ENCODE results near the gene GNE.
"Not testable (repeated sequence)": the region's sequence is repeated elsewhere in the genome, so short reads cannot be mapped to it uniquely, and the experiment has no call there.

GNE gene

DNA sequence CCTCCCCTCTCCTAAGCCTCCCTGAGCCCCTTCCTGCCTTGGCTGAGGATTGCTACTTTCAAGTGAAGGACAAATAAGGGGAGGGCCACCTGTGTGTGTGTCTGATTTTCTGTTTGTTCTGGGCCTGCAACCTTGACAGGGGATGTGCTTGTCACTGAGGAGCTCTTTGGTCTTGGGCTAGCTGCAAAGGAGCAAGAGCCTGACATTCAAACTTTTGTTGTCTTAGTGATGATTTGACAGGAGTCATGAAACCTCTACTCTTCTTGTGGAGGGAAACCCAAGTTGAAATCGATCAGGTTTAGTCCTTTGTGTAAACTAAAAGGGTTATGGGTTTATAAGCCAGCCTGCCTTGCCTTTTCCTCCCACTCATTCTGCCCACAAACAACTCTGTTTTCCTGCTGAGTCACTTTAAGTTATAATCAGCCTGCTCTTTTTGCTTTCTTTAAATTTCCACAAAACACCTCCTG lies 50.7 kb downstream of the GNE start:
- DNase-seq: no peak

DNA sequence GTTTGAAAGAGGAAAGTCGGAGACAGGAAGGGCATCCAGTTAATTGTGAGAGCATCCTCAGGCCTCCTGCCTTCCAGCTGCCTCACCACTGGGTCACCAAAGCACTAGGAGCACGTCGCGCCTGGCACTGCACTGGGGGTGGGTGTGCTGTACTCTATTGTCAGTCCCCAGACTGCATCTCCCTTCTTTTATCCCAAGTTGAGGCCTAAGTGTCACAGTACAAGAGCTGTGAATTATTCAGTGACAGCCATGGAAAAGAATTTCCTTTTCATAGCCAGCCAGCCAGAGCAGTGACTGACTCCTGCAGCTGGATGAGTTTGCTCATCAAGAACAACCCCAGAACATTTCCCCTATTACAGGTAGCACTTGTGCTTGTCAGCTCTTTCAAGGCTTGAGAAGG lies 51.2 kb downstream of the GNE start:
- no peak for DNase-seq

DNA sequence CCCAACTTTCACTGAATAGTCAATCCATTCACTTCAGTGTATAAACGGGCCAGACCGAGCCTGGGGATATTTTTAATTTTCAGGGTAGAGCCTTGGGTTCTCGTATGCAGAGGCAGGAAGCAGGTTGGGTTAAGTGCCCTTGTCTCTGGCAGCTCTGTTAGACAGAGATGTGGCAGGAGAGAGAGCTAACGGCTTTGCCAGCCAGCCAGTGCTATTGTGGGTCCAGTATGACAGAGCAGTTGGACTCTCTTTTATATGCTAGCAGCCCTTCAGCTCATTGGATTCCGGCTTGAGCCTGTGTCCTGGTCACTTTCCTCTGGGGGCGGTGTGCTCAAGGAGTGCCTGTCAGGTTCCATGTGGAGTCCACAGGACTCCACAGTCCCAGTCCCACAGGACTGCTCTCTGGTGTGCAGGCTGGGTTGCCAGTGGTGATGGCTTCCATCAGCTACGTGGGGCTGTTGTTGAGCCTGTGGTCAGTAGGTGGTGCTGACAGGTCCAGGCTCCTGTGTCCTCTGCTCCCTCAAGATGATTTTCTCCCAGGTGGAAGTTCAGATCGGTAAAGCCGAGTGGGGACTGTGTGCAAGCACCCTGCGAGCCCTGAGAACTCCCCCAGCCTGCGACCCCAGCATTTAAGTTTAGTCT lies 53.2 kb downstream of the GNE start:
- no peak for DNase-seq

DNA sequence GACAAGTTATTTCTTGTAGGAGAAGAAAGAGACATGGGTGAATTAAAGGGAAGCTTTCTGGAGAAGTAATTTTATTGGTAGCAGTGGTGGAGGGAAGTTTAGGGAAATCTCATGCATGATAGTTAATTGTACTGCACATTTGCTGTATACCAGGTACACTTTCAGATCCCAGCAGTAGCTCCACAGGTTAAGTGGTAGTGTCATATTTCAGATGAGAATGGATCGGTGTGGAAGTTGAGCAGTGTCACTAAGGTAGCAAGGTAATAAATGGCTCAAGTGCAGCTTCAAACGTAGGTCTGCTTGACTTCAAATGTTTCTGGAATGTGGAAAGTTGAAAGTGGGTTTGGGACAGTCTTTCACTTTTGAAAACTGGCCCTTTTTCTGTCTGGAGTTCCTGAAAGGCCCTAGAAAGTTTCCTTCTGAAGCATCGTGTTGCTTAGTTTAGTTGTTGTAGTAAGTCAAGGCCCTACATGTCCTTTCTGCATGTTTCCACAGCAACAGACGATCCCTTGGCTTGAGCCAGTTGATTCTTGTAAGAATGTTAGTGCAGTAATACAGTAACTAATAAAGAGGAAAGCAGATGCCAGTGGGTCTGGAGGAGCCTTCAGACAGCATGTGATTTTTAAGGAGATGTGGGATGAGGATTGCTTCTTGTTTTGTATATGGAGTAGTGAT lies 63.8 kb downstream of the GNE start:
- DNase-seq: no peak

DNA sequence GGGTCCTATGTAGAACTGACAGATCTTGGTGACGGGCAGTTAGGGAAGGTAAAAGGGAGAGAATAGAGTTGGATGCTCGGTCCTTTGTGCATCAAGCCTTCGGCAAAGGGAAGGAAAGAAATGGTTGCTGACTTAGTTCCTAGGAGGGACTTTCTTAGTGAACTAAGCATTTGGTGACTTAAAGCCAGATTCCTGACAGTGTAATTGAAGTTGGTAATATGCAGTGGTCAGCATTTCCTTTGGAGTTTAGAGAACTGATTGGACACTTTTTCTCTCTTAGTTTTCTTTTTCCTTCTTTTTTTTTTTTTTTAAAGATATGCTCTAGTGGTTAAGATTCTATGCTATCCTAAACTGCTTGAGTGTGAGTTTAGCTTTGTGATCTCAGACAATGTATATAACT lies 65.2 kb downstream of the GNE start:
- no peak for DNase-seq

DNA sequence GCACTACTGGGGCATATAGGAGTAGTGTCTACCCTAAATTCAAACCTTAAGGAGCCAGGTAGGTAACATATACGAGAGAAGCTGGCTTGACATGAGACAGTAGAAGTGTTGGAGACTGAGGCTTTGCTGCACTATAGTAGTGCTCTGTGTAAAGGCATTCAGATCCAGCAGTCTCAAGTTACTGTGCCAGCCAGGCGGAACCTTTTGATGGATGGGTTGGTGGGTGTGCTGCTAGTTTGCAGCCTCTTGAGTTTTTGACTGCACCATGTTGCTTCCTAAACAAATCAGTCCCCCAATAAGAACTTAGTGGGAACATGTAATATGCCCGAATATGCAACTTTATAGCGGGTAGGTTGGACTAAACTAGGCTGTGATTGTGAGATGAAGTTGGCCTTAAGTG lies 66.1 kb downstream of the GNE start:
- no peak for DNase-seq

DNA sequence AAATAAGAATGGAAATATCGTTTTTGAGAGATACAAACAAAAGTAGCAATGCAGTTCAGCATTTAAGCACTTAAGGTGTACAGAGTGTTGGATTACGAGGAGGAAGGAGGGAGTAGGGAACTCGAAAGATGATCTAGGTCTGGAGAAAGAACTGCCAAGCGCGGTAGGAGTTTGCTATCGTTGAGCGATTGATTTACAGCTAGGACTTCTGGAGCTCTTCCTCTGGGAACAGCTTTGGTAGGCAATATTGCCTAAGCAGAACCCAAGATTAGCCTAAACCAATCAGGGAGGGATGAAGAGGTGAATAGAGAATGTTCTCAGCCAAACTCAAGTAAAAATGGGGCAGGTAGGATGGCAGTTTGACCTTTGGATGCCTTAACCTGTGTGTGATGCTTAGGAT lies 66.6 kb downstream of the GNE start:
- DNase-seq: no peak

DNA sequence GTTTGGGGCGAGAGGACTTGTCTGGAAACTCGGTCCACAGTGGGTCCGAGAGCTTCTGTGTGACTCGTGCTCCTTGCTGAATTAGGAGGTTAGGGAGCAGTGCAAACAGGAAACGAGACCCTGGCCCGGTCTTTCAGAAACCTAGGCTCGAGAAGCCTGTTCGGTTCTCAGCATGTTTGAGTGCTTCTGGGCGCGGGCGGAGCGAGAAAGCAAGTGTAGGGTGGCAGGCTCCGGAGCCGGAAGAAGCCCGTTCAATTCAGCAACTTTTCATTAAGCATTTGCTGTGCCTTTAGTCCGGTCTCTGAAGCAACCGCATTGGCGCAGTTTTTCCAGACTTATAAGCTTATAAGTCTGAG lies 67.0 kb downstream of the GNE start:
- DNase-seq: peak in 2 of 4 experiments; percentile 28 to 38

DNA sequence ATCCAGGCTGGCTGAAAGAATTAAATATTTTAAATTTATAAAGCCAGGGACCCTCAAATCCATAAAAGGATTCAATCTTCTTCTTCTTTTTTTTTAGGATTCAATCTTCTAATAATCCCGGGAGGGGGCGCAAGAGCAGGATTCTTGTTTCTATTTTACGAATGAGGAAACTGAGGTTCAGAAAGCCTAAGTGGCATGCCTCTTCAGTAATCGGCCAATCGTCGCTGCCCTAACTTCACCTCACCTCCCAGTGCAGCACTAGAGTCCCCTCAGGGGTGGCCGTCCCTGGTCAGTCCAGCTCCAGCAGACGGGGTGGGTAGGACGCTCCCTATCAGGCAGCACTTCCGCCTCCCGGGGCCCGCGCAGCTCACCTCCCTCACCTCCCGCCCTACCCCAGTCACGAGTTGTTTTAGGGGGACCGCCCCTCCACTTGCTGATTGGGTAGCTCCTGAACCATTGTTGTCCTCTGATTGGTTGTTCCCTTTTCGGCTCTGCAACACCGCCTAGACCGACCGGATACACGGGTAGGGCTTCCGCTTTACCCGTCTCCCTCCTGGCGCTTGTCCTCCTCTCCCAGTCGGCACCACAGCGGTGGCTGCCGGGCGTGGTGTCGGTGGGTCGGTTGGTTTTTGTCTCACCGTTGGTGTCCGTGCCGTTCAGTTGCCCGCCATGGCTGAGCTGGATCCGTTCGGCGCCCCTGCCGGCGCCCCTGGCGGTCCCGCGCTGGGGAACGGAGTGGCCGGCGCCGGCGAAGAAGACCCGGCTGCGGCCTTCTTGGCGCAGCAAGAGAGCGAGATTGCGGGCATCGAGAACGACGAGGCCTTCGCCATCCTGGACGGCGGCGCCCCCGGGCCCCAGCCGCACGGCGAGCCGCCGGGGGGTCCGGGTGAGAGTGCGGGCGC lies 67.6 kb downstream of the GNE start, which contains the start of gene CLTA:
Gene CLTA (plus strand): TSS at position 534 of the 902 bp plus-strand sequence. CDS start 136 bp downstream, at position 670.
- peak; percentile 83 to 91 (median 86) for DNase-seq

DNA sequence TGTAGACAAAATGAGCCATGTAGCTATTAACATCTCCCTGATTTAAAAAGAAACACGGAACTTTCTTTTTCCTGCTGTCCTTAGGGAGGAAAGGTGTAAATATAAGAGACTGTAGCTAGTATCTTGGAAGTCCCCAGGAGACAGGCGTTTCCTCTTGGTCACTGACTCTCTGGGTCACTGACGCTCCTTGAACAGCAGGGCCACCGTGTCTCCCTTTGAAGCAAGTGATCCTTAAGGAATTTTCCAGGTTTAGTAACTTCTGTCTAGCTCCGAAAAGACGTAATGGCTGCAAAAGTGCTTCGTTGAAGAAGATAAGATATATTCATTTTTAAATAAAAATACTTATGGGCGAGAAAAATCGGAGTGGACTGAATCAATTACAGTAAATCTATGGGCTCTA lies 68.3 kb downstream of the GNE start:
- DNase-seq: no peak

DNA sequence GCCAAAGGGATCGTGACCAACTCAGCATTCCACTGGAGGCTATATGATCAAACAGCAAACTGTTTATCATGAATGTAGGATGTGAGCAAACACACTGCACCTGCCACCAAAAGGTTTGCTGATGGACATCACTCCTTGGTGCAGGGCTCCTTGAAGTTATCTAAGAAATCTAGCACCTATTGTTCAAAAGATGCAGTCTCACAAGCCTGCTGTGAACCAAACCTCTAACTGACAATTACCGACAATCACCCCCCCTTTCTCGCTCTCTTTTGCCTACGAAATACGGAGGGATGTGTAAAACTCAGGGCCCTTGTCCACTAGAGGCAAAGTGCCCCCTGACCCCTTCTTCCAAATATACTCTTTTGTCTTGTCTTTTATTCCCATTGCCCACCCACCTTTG lies 70.0 kb downstream of the GNE start:
- no peak for DNase-seq

DNA sequence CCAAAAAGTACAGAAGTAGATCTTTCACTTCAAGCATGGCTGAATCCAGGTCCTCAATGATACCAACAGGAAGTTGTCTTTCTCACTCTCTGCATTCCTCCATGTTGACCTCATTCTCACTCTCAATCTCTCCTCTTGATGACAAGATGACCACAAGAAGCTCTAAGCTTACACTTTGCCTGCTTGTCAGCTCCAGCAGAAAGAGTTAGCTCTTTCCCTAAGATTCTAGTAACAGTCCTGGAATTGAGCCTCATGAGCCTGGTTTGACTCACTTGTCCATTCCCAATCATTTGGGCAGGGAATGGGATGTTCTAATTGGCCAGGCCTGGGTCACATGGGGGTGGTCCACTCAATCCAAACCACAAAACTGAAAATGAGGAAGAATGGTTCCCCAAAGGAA lies 70.8 kb downstream of the GNE start:
- DNase-seq: no peak

DNA sequence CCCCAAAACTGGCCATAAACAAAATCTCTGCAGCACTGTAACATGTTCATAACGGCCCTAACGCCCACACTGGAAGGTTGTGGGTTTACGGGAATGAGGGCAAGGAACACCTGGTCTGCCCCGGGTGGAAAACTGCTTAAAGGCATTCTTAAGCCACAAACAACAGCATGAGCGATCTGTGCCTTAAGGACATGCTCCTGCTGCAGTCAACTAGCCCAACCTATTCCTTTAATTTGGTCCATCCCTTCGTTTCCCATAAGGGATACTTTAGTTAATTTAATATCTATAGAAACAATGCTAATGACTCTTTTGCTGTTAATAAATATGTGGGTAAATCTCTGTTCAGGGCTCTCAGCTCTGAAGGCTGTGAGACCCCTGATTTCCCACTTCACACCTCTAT lies 78.0 kb downstream of the GNE start:
- DNase-seq: not testable (repeated sequence)

DNA sequence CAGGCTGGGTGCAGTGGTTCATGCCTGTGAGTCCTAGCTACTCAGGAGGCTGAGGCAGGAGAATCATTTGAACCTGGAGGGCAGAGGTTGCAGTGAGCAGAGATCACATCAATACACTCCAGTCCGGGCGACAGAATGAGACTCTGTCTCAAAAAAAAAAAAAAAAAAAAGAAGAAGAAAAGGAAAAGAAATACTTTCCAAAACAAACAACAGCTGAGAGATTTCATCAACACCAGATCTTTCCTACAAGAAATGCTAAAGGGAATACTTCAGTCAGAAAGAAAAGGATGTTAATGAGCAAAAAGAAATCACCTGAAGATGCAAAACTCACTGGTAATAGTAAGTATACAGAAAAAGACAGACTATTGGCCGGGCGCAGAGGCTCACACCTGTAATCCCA lies 80.7 kb downstream of the GNE start:
- no peak for DNase-seq

DNA sequence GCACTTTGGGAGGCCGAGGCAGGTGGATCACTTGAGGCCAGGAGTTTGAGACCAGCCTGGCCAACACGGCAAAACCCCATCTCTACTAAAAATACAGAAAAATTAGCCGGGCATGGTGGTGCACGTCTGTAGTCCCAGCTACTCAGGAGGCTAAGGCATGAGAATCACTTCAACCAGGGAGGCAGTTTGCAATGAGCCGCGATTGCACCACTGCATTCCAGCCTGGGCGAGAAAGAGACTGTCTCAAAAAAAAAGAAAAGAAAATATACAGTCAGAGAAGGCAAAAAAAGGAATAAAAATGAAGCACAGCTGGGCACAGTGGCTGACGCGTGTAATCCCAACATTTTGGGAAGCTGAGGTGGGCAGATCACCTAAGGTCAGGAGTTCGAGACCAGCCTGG lies 81.8 kb downstream of the GNE start:
- DNase-seq: not testable (repeated sequence)

DNA sequence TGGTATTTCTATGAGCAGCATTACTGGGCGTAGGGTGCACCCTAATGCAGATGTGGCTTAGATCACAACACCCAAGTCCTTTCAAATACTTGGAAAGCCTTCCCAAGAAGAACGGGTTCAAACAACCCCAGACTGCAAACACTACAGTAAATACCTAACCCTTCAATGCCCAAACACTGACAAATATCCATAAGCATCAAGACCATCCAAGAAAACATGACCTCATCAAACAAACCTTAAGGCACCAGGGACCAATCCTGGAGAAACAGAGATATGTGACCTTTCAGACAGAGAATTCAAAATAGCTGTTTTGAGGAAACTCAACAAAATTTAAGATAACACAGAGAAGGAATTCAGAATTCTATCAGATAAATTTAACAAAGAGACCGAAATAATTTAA lies 83.0 kb downstream of the GNE start:
- DNase-seq: not testable (repeated sequence)

DNA sequence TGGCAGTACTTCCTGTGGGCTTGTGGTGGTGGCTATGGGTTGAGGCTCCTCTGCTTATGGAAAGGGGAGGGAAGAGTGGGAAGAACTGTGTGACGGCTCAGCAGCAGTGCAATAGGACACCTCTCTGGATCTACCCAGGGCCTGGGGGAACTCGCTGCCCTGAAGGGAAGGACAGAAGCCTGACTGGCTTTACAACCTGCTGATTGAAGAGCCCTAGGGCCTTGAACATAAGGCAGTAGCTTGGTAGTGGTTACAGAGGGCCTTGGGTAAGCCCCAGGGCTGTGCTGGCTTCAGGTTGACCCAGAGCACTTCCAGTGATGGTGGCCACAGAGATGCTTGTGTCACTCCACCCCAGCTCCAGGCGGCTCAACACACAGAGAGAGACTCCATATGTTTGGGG lies 83.5 kb downstream of the GNE start:
- no peak for DNase-seq

DNA sequence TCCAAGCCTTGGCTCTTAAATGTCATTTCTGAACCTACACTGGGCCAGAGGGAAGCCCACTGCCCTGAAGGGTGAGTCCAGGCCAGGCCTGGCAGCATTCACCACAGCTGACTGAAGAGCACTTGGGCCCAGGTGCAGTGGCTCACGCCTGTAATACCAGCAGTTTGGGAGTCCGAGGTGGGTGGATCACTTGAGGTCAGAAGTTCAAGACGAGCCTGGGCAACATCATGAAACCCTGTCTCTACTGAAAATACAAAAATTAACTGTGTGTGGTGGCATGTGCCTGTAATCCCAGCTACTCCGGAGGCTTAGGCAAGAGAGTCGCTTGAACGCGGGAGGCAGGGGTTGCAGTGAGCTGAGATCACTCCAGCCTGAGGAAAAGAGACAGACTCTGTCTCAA lies 84.0 kb downstream of the GNE start:
- no peak for DNase-seq

DNA sequence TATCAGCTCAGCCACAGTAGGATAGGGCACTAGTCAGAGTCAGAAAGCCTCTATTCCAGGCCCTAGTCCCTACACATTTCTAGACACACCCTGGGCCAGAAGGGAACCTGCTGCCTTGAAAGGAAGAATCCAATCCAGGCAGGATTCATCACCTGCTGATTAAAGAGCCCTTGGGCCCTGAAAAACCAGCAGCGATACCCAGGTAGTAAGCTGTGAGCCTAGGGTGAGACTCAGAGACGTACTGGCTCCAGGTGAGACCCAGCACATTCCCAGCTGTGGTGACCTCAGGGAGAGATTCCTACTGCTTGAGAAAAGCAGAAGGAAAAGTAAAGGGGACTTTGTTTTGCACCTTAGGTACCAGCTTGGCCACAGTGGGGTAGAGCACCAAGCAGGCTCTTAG lies 84.4 kb downstream of the GNE start:
- DNase-seq: no peak

DNA sequence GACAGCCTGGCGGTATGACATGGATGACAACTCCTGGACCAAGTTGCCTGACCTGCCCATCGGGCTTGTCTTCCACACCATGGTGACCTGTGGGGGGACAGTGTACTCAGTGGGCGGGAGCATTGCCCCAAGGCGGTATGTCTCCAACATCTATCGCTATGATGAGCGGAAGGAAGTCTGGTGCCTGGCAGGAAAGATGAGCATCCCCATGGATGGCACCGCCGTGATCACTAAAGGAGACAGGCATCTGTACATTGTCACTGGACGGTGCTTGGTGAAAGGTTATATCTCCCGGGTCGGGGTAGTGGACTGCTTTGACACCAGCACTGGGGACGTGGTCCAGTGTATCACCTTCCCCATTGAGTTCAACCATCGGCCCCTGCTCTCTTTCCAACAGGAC lies 87.7 kb downstream of the GNE start:
- DNase-seq: no peak

DNA sequence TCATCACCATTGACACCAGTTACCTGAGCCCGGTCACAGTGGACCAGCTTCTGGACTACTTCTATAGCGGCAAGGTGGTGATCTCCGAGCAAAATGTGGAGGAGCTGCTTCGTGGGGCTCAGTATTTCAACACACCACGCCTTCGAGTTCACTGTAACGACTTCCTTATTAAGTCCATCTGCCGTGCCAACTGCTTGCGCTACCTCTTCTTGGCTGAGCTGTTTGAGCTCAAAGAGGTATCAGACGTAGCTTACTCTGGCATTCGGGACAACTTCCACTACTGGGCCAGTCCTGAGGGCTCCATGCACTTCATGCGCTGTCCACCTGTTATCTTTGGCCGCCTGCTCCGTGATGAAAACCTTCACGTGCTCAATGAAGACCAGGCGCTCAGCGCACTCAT lies 88.5 kb downstream of the GNE start:
- DNase-seq: no peak

DNA sequence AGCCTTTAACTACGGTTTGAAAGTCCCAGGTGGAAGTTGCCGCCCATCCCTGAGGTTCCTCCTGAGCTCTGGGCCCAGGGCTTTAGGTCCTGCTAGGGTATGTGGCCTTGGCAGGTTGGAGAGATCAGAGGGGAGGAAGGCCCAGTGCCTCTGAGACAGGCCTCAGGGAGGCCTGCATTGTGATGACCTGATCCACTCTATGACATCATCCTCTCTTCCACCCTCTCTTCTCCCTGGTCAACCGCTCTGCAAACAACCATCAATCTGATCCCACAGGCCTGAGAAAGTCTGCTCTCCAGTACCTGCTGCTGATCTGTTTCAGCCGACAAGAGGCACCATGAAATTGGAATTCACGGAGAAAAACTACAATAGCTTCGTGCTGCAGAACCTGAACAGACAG lies 89.1 kb downstream of the GNE start, which contains the start of gene CCIN:
Gene CCIN (plus strand): TSS at position 223 of the 400 bp plus-strand sequence. CDS start 115 bp downstream, at position 338.
- DNase-seq: no peak

DNA sequence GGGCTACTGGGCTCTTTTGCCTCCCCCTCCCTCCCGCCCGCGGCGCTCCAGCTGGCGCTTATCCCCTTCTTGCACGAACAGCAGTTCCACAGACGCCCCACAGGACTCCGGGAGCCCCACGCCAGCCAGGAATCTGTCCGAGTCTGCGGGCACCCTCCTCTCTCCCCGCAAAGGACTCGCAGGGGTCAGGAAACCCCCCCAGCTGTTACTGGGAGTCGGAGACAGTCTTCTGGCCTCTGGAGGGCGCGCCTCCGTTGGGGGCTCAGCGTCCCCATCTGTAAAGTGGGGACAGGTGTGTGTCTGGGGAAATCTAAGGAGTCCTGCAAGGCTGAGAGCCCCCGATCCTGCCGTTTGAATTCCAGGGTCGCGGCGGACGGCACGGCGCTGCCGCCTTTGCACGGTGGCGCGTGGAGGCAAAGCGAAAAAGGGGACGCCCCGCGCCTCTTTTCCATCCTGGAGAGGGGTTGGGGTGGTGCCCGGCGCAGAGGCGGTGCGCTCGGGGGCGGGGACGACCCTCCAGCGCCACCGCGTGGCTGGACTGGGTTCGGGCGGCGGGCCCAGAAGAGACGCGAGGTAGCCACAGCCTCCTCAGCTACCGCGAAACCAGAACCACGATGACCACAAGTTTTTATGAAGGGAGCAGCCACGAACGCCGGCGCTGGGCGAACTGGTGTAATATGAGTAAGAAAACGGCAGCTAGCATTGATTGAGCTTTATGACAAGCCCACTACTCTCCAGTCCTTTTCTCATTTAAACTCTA lies 91.9 kb downstream of the GNE start:
- DNase-seq: peak; percentile 60 to 76 (median 68)

Measured in activated CD4-positive, CD25-positive, alpha-beta regulatory T cell (primary cell).